Thyroid gland (tissue), 4 donors: Measurements from ENCODE around the gene FRMD4A.

ENCODE experiments used
- CTCF ChIP-seq, 6 experiments: fragments of 200-600 bp in 3 of 6; fragments of 450-650 bp in 3 of 6; sonication (generic) in 3 of 6; IDR thresholded peaks; one replicate each; pipeline ENCODE4 v1.5.1; 2016 to 2019; ENCODE audit warnings: antibody characterized with exemption in 6 of 6, mild to moderate bottlenecking in 2 of 6, inconsistent platforms in 1 of 6, moderate library complexity in 1 of 6
- POLR2A ChIP-seq, 2 donors: fragments of 450-650 bp; IDR thresholded peaks; one replicate each; pipeline ENCODE4 v1.6.1; 2017; ENCODE audit warnings: antibody characterized with exemption in 2 of 2, mild to moderate bottlenecking in 2 of 2, moderate library complexity in 1 of 2

- no peak for TF ChIP-seq CTCF (IDR thresholded peaks at IDR 0.05)
- TF ChIP-seq POLR2A (IDR thresholded peaks at IDR 0.05), result no peak
Measured at GRCh38 chr10:13892871-13893270, 437.9 kb downstream of the FRMD4A start.
